Measurements from ENCODE around the gene DCAF12. TPM values are rescaled to one million over a fixed set of nuclear protein-coding genes. Genes with fewer than 3 reads are reported as not detected.

DCAF12 gene
- polyA plus RNA-seq, 2 of the 4 experiments (the other 2 are of a cell fraction), result 28.5 to 56.5 TPM

DNA sequence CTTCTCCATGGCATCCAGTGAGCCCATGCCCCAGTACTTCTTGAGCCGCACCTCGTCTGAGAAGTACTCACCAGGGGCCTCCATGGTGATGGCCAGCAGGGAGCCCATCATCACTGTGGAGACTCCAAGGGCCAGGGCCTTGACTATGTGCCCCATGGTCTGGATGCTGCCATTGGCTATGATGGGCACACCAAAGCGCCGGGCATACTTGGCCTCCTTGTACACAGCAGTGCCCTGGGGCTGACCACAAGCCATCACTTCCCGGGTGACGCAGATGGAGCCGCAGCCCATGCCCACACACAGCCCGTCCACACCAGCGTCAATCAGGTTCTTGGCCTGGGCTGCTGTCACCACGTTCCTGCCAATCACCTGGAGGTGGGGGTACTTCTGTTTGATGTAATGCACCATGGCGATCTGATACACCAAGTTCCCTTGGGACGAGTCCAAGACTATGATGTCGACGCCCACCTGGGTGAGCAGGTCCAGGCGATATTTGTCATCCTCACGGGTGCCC, 7.0 kb upstream of the DCAF12 start:
- Histone ChIP-seq H3K4me1 (peaks cover 13% of the 10 kb centered on the region), H3K27ac (no peak overlapping the region), H3K4me2 (no peak overlapping the region), H3K9me3 (no peaks in the 10 kb centered on the region), H3K4me3 (no peak overlapping the region)
- TF ChIP-seq, protein P1, sequence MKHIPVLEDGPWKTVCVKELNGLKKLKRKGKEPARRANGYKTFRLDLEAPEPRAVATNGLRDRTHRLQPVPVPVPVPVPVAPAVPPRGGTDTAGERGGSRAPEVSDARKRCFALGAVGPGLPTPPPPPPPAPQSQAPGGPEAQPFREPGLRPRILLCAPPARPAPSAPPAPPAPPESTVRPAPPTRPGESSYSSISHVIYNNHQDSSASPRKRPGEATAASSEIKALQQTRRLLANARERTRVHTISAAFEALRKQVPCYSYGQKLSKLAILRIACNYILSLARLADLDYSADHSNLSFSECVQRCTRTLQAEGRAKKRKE (CRISPR knock-in tag; IDR thresholded peaks at IDR 0.05; ENCODE audit: low read depth), result no peak
- TF ChIP-seq NFE2L2 (conservative IDR thresholded peaks at IDR 0.05; ENCODE audit: low read length) (no peak), EP300 (IDR thresholded peaks at IDR 0.05) (no peak), JUNB (IDR thresholded peaks at IDR 0.05) (no peak), CHD4 (IDR thresholded peaks at IDR 0.05; ENCODE audit: borderline replicate concordance) (no peak)
- no peak for FAIRE-seq
- DNase-seq (ENCODE audit: low read depth in 1 of 2, low spot score in 1 of 2), result no peak
- ChIA-PET CTCF (interaction anchor here (0.8 to 1.2 kb wide), 4 partner anchors 15 to 119 kb away, joined by 3 to 4 read pairs (median 3); no protein-coding TSS in a partner anchor), POLR2A (no interaction called here)
- 87% methylated on average over 13 of the region's 16 CpGs for WGBS (ENCODE audit: missing lambda C conversion rate)
- no peak for ATAC-seq

DNA sequence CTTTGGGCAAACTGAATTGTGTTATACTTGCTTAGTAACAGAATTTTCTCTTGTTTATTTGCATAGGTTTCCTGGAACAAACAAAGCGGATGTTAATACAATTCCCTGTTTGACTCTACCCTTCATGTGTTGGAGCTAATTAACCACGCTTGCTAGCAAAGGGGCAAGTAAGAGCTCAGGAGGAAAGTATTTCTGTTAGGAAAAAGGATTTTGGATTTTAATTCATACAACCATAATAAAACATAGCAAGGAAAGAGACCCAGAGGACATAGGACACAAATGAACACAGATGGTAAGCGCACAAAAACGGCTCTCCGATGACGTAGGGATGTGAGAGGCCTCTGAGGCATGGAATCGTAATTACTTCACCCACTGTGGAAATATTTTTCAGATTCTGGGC, 5.1 kb upstream of the DCAF12 start:
- no peak for DNase-seq (ENCODE audit: low read depth in 1 of 2, low spot score in 1 of 2)
- WGBS (ENCODE audit: missing lambda C conversion rate), result 89% methylated on average over 7 of the region's 7 CpGs
- Histone ChIP-seq H3K9me3 (no peaks in the 10 kb centered on the region), H3K4me2 (no peak overlapping the region), H3K27ac (peak overlapping the region; percentile 49 to 73; a peak in 5 of 6 replicates), H3K4me1 (peaks cover 18% of the 10 kb centered on the region), H3K4me3 (no peak overlapping the region)
- FAIRE-seq, result no peak
- no peak for ATAC-seq
- TF ChIP-seq ZC3H11A (IDR thresholded peaks at IDR 0.05), result no peak
- no peak for TF ChIP-seq FOSB (CRISPR knock-in tag; IDR thresholded peaks at IDR 0.05)
- TF ChIP-seq EHMT2 (IDR thresholded peaks at IDR 0.05; ENCODE audit: low read depth), result no peak
- no peak for TF ChIP-seq ESRRA (IDR thresholded peaks at IDR 0.05; ENCODE audit: borderline replicate concordance, low read length)
- TF ChIP-seq, protein P2, sequence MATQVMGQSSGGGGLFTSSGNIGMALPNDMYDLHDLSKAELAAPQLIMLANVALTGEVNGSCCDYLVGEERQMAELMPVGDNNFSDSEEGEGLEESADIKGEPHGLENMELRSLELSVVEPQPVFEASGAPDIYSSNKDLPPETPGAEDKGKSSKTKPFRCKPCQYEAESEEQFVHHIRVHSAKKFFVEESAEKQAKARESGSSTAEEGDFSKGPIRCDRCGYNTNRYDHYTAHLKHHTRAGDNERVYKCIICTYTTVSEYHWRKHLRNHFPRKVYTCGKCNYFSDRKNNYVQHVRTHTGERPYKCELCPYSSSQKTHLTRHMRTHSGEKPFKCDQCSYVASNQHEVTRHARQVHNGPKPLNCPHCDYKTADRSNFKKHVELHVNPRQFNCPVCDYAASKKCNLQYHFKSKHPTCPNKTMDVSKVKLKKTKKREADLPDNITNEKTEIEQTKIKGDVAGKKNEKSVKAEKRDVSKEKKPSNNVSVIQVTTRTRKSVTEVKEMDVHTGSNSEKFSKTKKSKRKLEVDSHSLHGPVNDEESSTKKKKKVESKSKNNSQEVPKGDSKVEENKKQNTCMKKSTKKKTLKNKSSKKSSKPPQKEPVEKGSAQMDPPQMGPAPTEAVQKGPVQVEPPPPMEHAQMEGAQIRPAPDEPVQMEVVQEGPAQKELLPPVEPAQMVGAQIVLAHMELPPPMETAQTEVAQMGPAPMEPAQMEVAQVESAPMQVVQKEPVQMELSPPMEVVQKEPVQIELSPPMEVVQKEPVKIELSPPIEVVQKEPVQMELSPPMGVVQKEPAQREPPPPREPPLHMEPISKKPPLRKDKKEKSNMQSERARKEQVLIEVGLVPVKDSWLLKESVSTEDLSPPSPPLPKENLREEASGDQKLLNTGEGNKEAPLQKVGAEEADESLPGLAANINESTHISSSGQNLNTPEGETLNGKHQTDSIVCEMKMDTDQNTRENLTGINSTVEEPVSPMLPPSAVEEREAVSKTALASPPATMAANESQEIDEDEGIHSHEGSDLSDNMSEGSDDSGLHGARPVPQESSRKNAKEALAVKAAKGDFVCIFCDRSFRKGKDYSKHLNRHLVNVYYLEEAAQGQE (IDR thresholded peaks at IDR 0.05), result no peak
- ChIA-PET CTCF (interaction anchor here (1.2 to 2.0 kb wide), 2 partner anchors 121 to 122 kb away, joined by 3 to 9 read pairs; no protein-coding TSS in a partner anchor), POLR2A (interaction anchor here (0.7 kb wide), 1 partner anchor 83 kb away, joined by 3 read pairs; the partner anchor contains the start of gene UBAP2)

DNA sequence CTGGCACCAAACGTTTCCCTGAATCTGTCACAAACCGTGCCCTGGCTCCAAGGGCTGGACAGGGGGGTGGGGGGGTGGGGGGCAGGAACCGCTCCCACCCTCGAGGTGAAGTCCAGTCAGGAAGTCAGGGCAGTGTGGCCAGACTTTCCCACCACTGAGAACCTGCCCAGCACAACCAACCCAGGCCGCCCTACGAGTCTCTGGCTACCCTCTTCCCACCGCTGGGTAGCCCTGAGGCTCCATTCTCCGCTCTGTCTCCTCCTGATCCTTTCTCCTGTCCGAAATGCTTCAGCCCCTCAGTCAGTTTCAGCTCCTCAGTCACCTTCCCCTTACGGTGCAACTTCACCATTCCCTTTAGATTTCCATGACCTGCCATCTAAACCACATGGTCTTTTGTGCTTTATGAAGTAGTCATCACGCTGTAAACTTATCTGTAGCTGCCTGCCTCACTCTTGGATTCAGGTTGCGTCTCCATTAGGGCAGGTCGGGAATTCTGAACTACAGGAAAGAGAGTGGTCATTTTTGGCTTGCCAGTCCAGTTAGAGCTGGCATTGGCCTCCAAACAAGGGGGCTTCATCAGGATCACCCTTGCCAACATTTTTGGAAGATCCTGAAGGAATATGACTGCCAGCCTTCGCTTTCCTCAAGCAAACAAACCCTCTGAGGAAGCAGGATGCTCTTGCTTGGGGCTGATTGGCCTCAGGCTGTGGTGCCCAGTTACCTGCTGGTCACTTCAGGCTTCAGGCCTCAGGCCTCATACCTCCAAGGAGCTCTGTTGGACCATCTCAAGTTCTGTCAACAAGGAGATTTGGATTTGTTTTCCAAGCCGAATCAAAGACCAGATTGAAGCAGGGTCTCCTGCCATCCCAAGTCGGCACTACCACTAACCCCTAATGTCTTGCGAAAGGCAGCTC, 794 bp upstream of the DCAF12 start:
- ChIA-PET POLR2A (interaction anchor here (0.7 to 0.8 kb wide), 2 partner anchors 15 to 51 kb away, joined by 4 read pairs; partner anchors contain the start of gene UBAP1), CTCF (interaction anchor here (0.6 to 3.3 kb wide), 10 partner anchors 8 to 455 kb away, joined by 3 to 18 read pairs (median 4); no protein-coding TSS in a partner anchor)
- peak; percentile 13 to 24; a peak in 3 of 6 replicates for ATAC-seq
- no peaks in the 10 kb centered on the region for H3K9me3 ChIP-seq
- H3K4me3 ChIP-seq, result peak overlapping the region; percentile 69
- no peak for DNase-seq (ENCODE audit: low read depth in 1 of 2, low spot score in 1 of 2)
- peak overlapping the region; percentile 88 to 89 for H3K27ac ChIP-seq
- 77% methylated on average over 17 of the region's 17 CpGs for WGBS (ENCODE audit: missing lambda C conversion rate)
- TF ChIP-seq CEBPB (IDR thresholded peaks at IDR 0.05) (no peak), EHF (CRISPR knock-in tag; IDR thresholded peaks at IDR 0.05) (no peak), ZFP36 (IDR thresholded peaks at IDR 0.05; ENCODE audit: borderline replicate concordance, partially characterized antibody) (no peak), HOXB5 (CRISPR knock-in tag; IDR thresholded peaks at IDR 0.05) (no peak), CHD4 (IDR thresholded peaks at IDR 0.05; ENCODE audit: borderline replicate concordance) (no peak), EHMT2 (IDR thresholded peaks at IDR 0.05; ENCODE audit: low read depth) (no peak), KDM1A (IDR thresholded peaks at IDR 0.05; ENCODE audit: low read depth) (no peak), HDAC2 (IDR thresholded peaks at IDR 0.05) (no peak), ZSCAN20 (CRISPR knock-in tag; IDR thresholded peaks at IDR 0.05) (no peak)
- TF ChIP-seq, protein P3, sequence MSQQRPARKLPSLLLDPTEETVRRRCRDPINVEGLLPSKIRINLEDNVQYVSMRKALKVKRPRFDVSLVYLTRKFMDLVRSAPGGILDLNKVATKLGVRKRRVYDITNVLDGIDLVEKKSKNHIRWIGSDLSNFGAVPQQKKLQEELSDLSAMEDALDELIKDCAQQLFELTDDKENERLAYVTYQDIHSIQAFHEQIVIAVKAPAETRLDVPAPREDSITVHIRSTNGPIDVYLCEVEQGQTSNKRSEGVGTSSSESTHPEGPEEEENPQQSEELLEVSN (IDR thresholded peaks at IDR 0.05; ENCODE audit: borderline replicate concordance, low read depth), result no peak
- peaks cover 34% of the 10 kb centered on the region for H3K4me1 ChIP-seq
- FAIRE-seq, result no peak
- H3K4me2 ChIP-seq, result peak overlapping the region; percentile 93
